ENCODE data around the gene DNASE1.

Gene DNASE1

DNA sequence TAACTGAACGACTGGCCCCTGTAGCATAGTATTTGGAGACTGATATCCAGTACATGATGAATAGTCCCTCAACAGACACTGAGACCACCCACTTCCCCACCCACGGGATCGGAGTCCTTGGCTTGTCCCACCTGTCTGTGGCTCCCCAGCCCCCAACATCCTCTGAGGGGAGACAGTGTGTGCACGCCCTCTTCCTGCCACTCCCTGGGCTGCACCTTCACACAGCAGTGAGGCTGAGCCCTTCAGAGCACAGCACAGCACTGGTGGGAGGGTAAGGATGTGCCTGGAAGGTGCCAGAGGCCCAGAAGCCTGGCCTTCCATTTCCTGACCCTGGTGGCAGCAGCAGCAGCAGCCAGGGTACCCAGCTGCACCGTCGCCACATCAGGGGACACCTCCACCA, 11.0 kb downstream of the DNASE1 start:
- no peak for DNase-seq

DNA sequence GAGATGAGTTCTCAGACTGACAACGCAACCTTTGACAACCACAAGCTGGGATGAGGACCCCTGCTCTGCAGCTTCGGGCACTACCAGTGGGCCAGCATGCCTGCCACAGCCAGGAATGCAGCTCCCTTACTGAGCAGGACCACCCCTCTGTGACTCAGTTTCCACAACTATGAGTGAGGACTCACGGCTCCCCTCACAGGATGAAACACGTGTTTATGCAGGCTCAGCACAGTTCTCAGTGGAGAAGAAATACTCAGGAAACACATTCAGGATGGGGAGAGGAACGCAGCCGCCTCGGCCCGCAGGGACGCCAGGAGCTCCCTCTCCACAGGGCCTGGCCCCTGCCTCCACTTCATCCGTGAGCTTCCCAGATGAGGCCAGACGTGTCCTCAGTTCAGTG, 14.1 kb downstream of the DNASE1 start:
- no peak for DNase-seq

DNA sequence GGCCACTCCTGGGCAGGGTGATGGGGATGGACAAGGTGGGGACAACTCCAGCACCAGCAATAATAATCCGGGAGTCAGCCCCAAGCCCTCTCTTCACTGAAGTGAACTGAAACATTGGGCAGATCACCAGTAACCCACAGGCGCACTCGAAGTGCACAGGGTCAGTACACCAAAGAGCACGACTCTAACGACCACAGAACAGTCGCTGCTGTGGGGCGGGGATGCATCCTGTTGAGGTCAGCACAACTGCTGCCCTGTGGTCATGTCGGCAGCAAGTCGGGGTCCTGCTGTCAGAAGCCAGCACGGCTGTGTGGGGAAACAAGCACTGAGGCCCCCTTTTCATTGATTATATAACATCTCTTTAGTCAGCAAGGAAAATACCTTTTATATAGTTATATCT, 14.6 kb downstream of the DNASE1 start:
- DNase-seq = no peak

DNA sequence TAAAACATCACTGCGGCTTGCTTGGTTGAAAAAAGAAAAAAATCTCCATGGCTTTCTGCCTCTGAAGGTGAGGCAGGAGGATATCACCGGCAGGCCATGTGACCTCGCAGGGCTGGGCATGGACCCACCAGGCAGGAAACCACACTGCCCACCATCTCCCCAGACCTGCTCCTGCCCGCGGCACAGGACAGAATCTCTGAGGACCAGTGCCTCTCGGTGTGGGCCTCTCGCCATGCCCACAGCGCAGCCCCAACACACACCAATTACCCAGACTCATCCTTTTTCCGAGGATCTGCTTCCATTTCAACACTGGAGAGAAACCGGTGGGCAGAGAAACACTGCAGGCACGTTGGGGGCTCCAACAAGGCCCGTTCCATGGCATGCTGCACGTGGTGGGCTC, 16.2 kb downstream of the DNASE1 start:
- DNase-seq = no peak

DNA sequence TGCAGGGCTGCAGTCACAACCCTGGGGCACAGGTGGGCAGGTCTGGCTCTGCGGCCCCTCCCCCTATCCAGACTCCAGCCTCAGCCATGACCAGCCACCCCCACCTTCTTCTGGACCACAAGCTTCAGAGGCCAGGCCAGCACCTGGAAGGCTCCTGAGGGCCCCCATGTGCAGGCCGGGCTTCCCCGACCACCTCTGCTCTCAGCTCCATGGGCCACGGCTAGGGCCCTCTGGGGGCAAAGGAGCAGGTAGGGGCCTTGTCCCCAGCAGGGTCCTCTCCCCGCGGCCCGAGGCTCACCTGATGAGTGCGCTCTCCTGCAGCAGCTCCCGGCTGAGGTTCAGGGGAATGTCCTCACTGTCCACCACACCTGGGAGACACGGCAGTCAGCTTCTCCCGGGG, 16.9 kb downstream of the DNASE1 start:
- no peak for DNase-seq

DNA sequence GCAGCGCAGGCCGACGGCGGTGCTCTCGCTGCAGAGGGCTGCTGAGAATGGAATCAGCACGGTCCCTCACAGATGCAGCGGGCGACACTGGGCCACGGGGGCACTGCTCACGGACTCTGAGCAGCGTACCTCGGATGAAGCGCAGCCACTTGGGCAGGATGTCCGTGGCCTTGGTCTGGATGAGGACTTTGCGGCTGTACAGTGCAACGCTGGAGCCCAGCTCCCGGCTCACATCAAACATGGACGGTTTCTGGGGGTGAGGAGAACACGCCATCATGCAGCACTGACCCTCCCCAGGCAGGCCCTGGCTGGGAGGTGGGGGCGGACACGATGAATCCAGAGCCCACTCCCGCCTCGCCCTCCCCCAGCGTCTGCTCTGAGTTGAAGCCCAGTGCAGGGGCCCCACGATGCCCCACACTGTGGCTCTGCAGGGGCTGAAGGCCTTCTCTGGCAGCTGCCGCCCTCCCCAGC, 18.1 kb downstream of the DNASE1 start:
- DNase-seq = no peak

DNA sequence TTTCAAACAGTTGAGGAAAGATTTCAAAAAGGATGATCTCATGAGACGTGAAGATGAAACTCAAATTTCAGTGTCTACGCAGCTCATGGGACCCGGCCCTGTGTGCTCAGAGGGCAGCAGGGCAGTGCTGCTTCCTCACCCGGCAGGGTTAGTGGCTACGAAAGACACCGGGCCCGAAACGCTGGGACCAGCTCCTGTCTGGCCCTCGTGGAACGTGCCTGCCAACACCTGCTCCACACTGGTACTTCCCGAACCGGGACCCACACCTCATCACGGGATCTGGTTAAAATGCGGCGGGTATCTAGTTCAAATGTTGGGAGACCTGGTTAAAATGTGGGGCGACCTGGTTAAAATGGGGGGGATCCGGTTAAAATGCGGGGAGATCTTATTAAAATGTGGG, 18.7 kb downstream of the DNASE1 start:
- DNase-seq = no peak

DNA sequence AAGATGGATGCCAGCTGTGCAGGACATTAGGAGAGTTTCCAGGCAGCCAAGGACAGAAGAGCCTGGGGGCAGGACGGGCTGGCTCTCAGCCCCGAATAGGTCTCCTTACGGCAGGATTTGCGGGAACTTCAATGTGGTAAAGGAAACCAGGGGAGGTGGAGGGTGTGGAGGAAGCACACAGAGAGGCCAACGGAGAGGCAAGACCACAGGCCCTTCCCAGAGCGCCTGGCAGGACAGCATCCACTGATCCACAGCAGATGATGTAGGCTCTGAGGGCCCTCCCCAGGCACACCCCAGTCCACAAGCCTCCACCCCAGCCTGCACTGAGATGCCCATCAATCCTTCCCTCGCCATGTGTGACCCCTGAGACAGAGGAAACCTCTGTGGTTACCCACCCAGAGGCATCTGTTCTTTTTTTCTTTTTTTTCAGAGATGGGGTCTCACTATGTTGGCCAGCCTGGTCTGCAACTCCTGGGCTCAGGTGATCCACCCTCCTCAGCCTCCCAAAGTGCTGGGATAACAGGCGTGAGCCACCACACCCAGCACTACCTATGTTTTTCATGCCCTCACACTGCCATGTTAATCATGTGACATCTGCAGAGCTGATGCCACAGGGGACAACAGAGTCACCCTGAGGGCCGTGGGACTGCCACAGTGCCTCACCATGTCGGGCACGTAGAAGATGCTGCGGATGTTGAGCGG, 19.3 kb downstream of the DNASE1 start:
- DNase-seq = no peak

DNA sequence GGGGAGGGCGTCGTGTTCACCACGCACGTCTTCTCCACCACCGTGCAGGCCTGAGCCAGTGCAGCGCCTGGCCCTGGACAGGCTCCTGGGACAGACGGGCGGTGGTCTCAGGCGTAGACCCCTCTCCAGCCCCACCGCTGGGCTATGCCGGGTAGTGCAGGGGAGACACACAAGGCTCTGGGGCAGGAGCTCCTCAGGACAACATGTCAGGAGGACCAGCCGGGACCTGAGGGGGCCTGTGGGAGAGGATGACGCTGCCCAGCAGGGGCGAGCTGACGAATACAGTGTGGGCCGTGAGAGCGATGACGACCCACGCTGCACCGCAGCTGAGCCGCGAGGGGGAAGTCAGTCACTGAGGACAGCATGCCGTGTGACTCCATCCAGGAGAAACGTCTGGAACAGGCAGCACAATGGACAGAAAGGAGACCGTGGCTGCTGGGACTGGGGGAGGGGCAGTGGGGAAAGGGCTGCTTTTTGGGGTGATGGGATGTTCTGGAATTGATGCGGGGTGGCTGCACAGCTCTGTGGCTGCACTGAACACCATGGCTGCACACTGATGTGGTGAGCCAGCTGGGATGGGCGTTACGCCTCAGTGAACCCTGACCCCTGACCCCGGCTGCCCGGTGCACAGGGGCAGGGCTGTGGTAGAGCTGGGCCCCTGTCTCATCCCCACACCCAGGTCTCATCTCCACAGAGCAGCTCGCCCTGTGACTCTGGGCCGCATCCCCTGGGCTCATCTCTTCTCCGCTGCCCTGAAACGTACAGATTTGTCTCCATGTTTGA, 20.2 kb downstream of the DNASE1 start:
- DNase-seq = no peak

DNA sequence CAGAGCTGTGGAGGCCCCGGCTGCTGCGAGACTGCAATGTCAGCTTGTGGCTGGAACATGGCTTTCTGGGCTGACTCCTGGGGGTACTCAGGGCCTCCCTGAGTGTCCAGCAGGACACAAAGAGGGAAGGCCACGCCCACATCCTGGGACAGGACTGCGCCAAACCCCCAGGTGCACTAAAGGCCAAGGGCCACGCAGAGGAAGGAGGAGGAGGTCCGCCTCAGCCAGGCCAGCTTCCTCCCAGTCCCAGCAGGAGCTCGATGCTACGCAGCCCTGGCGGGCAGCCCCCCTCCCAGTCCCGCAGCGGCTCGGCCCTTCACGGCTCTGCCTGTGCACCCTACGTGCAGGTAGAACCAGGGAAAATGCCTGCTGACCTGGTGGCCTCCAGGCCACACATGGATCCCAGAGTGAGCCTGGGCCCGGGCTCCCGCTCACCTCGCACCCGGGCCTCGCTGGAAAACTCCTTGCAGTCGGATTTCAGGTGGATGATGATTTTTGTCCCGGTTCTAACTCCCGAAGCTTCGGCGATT, 21.2 kb downstream of the DNASE1 start:
- no peak for DNase-seq

DNA sequence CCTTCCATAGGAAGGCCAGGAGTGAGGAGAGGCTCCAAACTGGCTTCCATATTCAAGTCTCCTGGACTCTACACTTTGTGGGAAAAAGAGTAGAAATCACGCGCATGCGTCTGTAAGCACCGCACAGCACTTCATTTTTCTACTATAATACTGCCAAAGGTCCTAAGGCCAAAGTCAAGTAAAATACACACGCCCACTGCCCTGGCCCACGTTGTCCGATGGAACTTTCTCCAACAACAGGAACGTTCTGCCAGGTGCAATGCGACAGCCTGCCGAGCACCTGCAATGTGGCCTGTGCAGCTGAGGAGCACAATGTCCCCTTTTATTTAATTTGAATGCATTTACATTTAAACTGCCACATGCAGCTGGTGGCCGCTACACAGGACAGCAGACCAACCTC, 23.5 kb downstream of the DNASE1 start:
- no peak for DNase-seq

DNA sequence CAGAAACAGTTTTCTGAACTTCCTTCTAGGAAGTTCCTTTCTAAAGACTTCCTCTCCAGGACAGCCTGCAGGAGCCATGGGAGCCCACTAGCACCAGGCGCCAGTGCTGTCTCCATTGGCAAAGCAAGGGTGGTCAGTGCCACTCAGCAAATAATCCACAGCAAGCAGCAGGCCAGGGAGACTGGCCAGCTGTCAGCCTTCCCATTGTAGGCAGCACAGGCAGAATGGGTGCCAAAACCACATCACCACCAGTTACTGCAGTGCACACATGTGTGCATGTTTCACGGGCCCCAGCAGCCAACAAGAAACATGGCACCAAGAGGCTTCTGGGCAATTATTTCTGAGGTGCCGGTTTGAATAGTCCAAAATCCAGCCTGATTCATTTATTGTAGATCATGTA, 26.7 kb downstream of the DNASE1 start:
- DNase-seq = no peak

DNA sequence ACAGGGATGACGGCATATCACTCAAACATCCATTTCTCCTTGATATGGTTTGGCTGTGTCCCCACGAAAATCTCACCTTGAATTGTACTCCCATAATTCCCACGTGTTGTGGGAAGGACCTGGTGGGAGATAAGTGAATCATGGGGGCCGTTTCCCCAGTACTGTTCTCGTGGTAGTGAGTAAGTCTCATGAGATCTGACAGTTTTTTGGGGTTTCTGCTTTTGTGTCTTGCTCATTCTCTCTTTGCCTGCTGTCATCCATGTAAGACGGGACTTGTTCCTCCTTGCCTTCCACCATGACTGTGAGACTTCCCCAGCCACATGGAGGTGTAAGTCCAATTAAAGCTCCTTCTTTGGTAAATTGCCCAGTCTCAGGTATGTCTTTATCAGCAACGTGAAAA, 32.5 kb downstream of the DNASE1 start:
- DNase-seq = no peak

DNA sequence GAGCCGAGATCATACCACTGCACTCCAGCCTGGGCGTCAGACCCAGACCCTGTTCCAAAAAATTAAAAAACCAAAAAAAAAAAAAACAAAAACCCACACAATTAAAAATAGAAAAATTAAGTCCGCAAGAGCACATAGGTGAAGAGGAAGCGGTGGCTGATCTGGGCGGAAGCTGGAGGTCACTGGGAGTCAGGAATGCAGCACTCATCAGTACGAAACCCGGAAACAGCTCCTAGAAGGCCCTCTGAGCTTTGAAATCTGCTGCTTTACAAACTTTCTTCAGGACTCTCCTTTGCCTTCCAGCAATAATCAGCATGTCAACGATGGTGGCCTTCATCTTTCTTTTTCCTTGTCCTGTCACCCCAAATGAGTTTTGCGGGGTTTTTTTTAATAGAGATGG, 33.3 kb downstream of the DNASE1 start:
- DNase-seq = no peak

DNA sequence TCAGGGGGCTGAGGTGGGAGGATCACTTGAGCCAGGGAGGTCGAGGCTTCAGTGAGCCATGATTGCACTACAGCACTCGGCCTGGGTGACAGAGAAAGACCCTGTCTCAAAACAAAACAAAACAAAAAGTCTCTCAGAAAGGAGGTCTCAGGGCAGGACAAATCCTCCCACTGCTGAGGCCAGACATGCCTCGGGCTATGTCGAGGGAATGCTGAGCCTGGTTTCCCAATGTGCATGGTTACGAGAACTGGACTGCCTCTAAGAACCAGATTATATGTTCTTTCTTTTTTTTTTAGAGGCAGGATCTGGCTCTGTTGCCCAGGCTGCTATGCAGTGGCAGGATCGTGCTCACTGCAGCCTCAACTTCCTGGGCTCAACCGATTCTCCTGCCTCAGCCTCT, 35.2 kb downstream of the DNASE1 start:
- DNase-seq = peak; percentile 28

DNA sequence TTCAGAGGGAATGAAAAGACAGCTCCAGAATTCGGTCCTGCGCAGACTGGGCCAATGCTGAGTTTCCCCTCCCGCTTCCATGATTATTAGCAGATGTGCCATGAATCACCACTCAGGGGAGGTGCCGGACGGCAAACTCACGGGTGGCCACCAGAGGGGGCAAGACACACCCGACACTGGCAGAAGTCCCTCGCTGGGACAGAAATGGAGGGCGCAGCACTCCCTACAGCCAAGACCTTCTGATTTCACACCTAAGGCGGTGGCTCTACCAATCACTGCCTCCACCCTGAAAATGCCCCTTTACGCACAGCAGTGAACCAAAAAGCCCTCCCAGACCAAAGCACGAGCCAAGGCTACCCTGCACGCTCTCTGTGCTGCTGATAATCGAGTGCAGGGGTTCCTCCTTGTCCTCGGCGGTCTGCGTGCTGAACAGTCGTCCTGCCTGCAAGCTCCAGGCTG, 36.0 kb downstream of the DNASE1 start:
- DNase-seq = peak; percentile 94

DNA sequence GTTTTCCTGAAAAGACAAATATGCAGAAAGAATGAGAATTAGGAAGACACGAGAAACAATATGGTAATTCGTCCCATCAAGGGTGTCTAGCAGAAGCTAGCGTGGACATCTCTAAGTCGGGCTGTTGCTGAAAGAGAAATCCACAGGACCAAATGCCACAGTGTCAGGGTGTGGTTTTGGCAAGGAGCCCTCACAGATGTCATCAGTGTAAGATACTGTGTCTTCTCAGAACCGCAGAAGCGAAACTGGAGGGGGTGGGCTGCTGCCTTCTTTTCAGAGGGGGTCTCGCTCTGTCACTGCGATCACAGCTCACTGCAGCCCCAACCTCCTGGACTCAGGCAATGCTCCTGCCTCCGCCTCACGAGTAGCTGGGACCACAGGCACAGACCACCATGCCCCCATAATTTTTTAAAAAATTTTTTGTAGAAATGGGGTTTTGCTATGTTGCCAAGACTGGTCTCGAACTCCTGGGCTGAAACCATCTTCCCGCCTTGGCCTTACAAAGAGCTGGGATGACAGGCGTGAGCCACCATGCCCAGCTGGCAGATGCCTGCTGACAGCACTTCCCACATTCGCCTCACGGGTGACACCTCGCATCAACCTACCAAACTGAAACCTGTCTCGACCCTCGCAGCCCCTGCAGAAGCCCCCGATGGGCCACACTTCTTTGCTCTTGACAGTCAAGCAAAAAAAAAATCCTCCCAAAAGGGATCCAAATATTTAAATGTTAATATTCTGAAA, 36.7 kb downstream of the DNASE1 start:
- peak; percentile 36 for DNase-seq

DNA sequence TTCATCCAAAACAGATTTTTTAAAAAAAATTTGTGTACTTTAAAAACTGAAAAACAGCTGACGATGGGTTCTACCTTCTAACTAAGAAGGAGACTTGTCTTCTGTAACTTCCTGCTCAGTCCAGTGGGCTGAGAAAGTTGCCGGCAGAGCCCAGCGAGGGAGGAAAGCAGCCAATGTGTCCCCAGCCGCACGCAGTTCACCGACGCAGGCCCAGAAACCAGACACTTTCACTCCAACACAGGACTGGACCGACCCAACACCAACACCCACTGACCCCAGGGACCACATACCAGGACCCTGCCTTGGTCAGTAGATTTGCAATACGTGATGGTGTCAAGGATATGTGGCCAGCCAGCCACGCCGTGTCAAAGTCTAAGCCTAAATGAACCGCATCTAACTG, 37.3 kb downstream of the DNASE1 start:
- DNase-seq = no peak

DNA sequence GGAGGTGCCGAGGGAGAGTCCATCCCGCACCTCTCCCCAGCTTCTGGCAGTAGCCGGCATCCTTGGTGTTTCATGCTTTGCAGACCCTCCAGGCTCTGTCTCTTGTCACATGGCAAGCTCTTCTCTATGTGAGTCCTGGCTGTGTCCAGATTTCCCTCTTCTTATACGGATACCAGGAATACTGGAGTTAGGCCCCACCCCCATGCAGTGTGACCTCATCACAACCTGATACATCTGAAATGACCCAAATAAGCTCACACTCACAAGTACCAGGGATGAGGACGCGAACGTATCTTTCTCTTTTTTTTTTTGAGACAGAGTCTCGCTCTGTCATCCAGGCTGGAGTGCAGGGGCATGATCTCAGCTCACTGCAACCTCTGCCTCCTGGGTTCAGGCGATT, 39.6 kb downstream of the DNASE1 start:
- DNase-seq = no peak

DNA sequence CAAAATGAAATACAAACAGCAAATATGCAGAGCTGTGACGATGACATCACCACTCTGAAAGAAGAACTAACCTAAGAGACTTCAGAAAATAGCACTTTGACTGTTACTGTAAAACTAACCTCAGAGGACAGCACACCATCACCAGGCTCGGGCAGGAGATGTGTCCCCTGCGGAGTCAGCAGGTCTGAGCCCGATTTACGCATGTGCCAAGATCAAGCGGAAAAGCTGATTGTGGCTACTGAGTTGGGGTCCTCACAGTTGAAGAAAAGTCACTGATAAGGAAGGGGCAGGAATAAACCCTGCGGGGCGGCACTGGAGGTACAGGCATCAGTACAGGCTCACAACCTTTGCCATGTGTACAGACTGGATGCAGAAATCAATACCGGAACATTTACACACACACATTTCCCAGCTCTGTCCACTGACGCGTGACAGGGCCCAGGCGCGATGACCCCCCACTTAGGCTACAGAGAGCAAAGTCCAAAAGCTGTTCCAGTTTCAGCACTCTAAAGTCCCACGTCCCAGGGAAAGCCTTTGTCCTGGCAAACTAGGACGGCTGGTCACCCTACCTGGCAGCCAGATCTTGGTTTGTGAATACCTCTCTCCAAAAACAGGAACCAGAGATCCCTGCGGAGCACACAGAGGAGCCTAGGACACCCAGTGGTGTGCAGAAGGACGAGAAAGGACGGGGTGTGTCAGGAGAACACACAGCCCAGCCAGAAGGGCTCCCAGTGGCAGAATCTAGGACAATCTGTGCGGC, 41.3 kb downstream of the DNASE1 start:
- no peak for DNase-seq

DNA sequence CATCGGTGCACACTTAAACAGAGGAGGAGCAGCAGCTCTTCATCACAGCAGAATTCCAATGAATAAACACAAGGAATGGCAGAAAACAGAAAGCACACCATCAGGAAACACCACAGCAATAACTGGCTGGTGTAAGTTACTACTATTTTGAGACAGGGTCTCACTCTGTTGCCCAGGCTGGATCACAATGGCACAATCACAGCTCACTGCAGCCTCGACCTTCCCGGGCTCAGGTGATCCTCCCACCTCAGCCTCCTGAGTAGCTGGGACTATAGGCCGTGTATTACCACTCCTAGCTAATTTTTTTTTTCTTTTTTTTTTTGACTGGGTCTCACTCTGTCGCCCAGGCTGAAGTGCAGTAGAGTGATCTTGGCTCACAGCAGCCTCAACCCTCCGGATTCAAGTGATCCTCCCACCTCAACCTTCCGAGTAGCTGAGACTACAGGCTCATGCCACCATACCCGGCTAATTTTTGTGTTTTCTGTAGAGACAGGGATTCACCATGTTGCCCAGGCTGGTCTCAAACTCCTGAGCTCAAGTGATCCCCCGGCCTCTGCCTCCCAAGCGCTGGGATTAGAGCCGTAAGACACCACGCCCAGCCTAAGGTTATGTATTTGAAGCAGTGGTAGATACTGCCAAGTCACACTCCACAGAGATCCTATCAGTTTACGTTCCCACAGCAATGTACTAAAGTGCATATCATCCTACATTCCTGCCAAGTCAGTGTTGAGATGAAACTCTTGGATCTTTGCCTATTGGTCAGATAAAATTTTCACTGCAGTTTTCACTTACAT, 42.1 kb downstream of the DNASE1 start:
- DNase-seq = peak; percentile 87

DNA sequence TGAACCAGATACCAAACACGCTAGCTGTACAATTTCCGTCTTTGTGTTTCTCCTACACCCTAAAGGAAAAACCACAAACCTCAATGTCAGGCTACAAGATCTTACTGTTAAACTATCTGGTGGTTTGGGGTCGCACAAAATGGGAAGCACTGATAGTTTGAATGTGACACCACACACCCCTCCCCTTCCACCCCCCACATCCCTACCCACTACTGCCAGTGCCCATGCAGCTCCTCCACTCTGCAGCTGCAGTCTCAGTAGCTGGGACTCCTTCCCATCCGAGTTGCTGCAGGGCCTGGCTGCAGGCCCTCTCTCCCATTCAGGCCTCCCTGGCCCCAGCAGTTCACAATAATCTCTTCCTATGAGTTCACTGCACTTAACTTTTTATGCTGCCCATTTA, 44.5 kb downstream of the DNASE1 start:
- DNase-seq = no peak

All from EL (cell line).